ENCODE data around the gene ZMAT3.
"Not testable (repeated sequence)": the region's sequence is repeated elsewhere in the genome, so short reads cannot be mapped to it uniquely, and the experiment has no call there.

Gene ZMAT3

GRCh38 chr3:179045719-179046402 lies 25.7 kb downstream of the ZMAT3 start:
- Histone ChIP-seq H2AFZ (ENCODE audit: low read depth) (no peak overlapping the region), H3K4me1 (ENCODE audit: low read depth, poor library complexity, severe bottlenecking) (no peaks in the 10 kb centered on the region), H3K9ac (no peak overlapping the region), H3K79me2 (ENCODE audit: insufficient read depth, low read depth) (no peaks in the 10 kb centered on the region; the same call in 1 of the 2 replicates), H4K20me1 (ENCODE audit: insufficient read depth) (no peaks in the 10 kb centered on the region), H3K27ac (no peak overlapping the region), H3K27me3 (ENCODE audit: insufficient read depth, low read depth) (no peaks in the 10 kb centered on the region), H3K4me3 (IDR thresholded peaks at IDR 0.05; ENCODE audit: insufficient read depth, low read depth, low read length) (no peak overlapping the region), H3K36me3 (ENCODE audit: insufficient read depth) (no peaks in the 10 kb centered on the region), H3K4me2 (no peak overlapping the region)
- TF ChIP-seq, protein P1, sequence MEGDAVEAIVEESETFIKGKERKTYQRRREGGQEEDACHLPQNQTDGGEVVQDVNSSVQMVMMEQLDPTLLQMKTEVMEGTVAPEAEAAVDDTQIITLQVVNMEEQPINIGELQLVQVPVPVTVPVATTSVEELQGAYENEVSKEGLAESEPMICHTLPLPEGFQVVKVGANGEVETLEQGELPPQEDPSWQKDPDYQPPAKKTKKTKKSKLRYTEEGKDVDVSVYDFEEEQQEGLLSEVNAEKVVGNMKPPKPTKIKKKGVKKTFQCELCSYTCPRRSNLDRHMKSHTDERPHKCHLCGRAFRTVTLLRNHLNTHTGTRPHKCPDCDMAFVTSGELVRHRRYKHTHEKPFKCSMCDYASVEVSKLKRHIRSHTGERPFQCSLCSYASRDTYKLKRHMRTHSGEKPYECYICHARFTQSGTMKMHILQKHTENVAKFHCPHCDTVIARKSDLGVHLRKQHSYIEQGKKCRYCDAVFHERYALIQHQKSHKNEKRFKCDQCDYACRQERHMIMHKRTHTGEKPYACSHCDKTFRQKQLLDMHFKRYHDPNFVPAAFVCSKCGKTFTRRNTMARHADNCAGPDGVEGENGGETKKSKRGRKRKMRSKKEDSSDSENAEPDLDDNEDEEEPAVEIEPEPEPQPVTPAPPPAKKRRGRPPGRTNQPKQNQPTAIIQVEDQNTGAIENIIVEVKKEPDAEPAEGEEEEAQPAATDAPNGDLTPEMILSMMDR (conservative IDR thresholded peaks at IDR 0.05; ENCODE audit: low read depth, low read length): no peak

DNA sequence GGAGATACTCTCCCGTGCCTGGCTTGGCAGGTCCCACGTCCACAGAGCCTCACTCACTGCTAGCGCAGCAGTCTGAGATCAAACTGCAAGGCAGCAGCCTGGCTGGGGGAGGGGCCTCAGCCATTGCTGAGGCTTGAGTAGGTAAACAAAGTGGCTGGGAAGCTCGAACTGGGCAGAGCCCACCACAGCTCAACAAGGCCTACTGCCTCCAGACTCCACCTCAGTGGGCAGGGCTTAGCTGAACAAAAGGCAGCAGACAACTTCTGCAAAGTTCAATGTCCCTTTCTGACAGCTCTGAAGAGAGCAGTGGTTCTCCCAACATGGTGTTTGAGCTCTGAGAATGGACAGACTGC lies 32.7 kb downstream of the ZMAT3 start:
- H4K20me1 ChIP-seq (ENCODE audit: insufficient read depth); H3K4me3 ChIP-seq (IDR thresholded peaks at IDR 0.05; ENCODE audit: insufficient read depth, low read depth, low read length); H3K4me1 ChIP-seq (ENCODE audit: low read depth, poor library complexity, severe bottlenecking); H3K79me2 ChIP-seq (ENCODE audit: insufficient read depth, low read depth); H3K9ac ChIP-seq; H3K27ac ChIP-seq; H3K27me3 ChIP-seq (ENCODE audit: insufficient read depth, low read depth); H3K36me3 ChIP-seq (ENCODE audit: insufficient read depth); H3K4me2 ChIP-seq; H2AFZ ChIP-seq (ENCODE audit: low read depth): not testable (repeated sequence)

GRCh38 chr3:179038216-179038898 lies 33.3 kb downstream of the ZMAT3 start:
- H3K4me1 ChIP-seq (ENCODE audit: low read depth, poor library complexity, severe bottlenecking): no peaks in the 10 kb centered on the region
- TF ChIP-seq, protein P1 (conservative IDR thresholded peaks at IDR 0.05; ENCODE audit: low read depth, low read length): no peak
- no peaks in the 10 kb centered on the region for H3K79me2 ChIP-seq (ENCODE audit: insufficient read depth, low read depth)
- no peak overlapping the region for H3K9ac ChIP-seq
- no peaks in the 10 kb centered on the region for H4K20me1 ChIP-seq (ENCODE audit: insufficient read depth)
- no peak overlapping the region for H3K4me3 ChIP-seq (IDR thresholded peaks at IDR 0.05; ENCODE audit: insufficient read depth, low read depth, low read length)
- no peak overlapping the region for H3K4me2 ChIP-seq
- no peaks in the 10 kb centered on the region for H3K27me3 ChIP-seq (ENCODE audit: insufficient read depth, low read depth)
- no peak overlapping the region for H3K27ac ChIP-seq
- no peak overlapping the region for H2AFZ ChIP-seq (ENCODE audit: low read depth)
- H3K36me3 ChIP-seq (ENCODE audit: insufficient read depth): no peaks in the 10 kb centered on the region

- no peak overlapping the region for H3K4me3 ChIP-seq (IDR thresholded peaks at IDR 0.05; ENCODE audit: insufficient read depth, low read depth, low read length)
- TF ChIP-seq, protein P1 (conservative IDR thresholded peaks at IDR 0.05; ENCODE audit: low read depth, low read length): no peak
- no peak overlapping the region for H2AFZ ChIP-seq (ENCODE audit: low read depth)
- H3K79me2 ChIP-seq (ENCODE audit: insufficient read depth, low read depth): no peaks in the 10 kb centered on the region
- H3K27ac ChIP-seq: no peak overlapping the region
- no peaks in the 10 kb centered on the region for H3K27me3 ChIP-seq (ENCODE audit: insufficient read depth, low read depth)
- H4K20me1 ChIP-seq (ENCODE audit: insufficient read depth): no peaks in the 10 kb centered on the region
- no peak overlapping the region for H3K4me2 ChIP-seq
- no peak overlapping the region for H3K9ac ChIP-seq
- no peaks in the 10 kb centered on the region for H3K4me1 ChIP-seq (ENCODE audit: low read depth, poor library complexity, severe bottlenecking)
- H3K36me3 ChIP-seq (ENCODE audit: insufficient read depth): no peaks in the 10 kb centered on the region
Observed at GRCh38 chr3:179037351-179037750, 34.3 kb downstream of the ZMAT3 start.
